ENCODE results near the gene RXRA. TPM values are rescaled to one million over a fixed set of nuclear protein-coding genes. Genes with fewer than 3 reads are reported as not detected.

The RXRA gene
- polyA plus RNA-seq, 3 donors, result 15.8 to 91.0 (median 23.2) TPM

DNA sequence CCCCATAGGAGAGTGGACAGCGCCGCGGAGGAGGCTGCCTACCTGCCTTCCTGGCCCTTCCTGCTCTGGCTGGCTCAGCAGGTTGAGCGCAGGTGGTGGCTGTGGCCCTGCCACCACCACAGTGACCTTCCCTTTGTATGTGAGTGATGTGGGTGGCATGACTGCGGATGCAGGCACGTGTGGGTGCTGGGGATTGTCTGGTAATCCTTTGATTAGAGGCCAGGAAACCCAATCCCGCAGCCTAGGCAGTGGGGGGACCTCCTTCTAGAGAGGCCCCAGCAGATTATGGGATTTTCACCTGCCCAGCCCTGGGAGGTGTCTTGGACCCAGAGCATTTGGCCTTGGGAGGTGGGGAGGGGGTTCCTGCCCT lies 16.5 kb downstream of the RXRA start:
- Histone ChIP-seq H3K36me3 (replicated peaks in 1 of 2; ENCODE audit: control insufficient read depth in 1 of 2, insufficient read depth in 2 of 2, low read length in 2 of 2) (peaks cover 0 to 4% of the 10 kb centered on the region in 2 donors), H3K4me1 (ENCODE audit: control insufficient read depth in 1 of 2, insufficient read depth in 2 of 2, low read length in 2 of 2) (peaks cover 100% of the 10 kb centered on the region in 2 donors), H3K27me3 (ENCODE audit: control insufficient read depth in 2 of 2, insufficient read depth in 2 of 2, low read length in 2 of 2) (no peaks in the 10 kb centered on the region), H3K9me3 (replicated peaks in 1 of 2; ENCODE audit: control insufficient read depth in 1 of 2, insufficient read depth in 1 of 2, low read length in 2 of 2) (no peaks in the 10 kb centered on the region), H3K9ac (ENCODE audit: insufficient read depth, low read length, poor library complexity, severe bottlenecking) (peak overlapping the region; percentile 66), H4K20me1 (ENCODE audit: insufficient read depth, low read length) (peaks cover 93% of the 10 kb centered on the region), H3K27ac (ENCODE audit: low read depth in 1 of 2, low read length in 2 of 2) (peak overlapping the region; percentile 93 to 97), H3K4me2 (replicated peaks; ENCODE audit: extremely low read depth, low read length, poor library complexity, severe bottlenecking) (peak overlapping the region; percentile 81), H3K79me2 (ENCODE audit: insufficient read depth, low read length) (peaks cover 97% of the 10 kb centered on the region), H3K4me3 (replicated peaks in 1 of 3; ENCODE audit: low read depth in 2 of 3, low read length in 3 of 3) (peak overlapping the region in 1 of 3 experiments; percentile 69), H2AFZ (ENCODE audit: insufficient read depth, low read depth, low read length, poor library complexity, severe bottlenecking) (no peak overlapping the region)
- peaks cover 0 to 4% (median 2%) of the 10 kb centered on the region in 3 donors for H3K27me3 Mint-ChIP-seq (ENCODE audit: low read depth in 3 of 3)
- no peak for DNase-seq
- WGBS (ENCODE audit: insufficient coverage), result 59% methylated on average over 5 of the region's 7 CpGs
- peak overlapping the region; percentile 69 to 88 for H3K4me3 Mint-ChIP-seq
- H3K4me1 Mint-ChIP-seq, result peaks cover 11% of the 10 kb centered on the region
- H3K9me3 Mint-ChIP-seq, result no peaks in the 10 kb centered on the region
- peak overlapping the region in 3 of 7 donors; percentile 97 to 98 (median 97) for H3K27ac Mint-ChIP-seq
- H3K36me3 Mint-ChIP-seq, result peaks cover 2 to 16% of the 10 kb centered on the region in 2 donors
- intact Hi-C loops (cut with micrococcal nuclease), result loop anchor here (5.0 kb wide), 2 partner anchors 35 to 65 kb away; no protein-coding TSS in a partner anchor
- TF ChIP-seq, protein P1, sequence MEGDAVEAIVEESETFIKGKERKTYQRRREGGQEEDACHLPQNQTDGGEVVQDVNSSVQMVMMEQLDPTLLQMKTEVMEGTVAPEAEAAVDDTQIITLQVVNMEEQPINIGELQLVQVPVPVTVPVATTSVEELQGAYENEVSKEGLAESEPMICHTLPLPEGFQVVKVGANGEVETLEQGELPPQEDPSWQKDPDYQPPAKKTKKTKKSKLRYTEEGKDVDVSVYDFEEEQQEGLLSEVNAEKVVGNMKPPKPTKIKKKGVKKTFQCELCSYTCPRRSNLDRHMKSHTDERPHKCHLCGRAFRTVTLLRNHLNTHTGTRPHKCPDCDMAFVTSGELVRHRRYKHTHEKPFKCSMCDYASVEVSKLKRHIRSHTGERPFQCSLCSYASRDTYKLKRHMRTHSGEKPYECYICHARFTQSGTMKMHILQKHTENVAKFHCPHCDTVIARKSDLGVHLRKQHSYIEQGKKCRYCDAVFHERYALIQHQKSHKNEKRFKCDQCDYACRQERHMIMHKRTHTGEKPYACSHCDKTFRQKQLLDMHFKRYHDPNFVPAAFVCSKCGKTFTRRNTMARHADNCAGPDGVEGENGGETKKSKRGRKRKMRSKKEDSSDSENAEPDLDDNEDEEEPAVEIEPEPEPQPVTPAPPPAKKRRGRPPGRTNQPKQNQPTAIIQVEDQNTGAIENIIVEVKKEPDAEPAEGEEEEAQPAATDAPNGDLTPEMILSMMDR (IDR thresholded peaks at IDR 0.05), result no peak

DNA sequence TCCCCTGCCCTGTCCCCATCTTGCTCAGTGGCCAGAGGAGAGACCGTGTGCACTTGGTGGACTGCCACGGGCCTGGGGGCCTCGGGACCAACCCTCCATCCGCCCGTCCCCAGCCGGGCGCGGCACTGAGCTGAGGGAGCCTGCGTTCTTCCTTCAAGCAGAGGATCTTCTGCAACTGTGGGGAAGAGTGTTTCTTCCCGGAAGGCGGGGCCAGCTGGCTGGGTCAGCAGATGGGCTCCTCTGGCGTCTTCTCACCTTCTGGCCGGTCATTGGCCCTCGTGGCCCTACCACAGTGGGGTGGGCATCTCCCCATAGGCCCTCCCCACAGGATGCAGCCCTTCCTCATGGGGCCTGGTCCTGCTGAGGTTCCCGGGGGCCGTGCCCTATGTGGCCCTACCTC lies 17.4 kb downstream of the RXRA start:
- DNase-seq, result peak in 2 of 3 donors; percentile 44 to 58
- H3K27ac Mint-ChIP-seq, result peak overlapping the region in 3 of 7 donors; percentile 97 to 98 (median 97)
- peak overlapping the region in 2 of 3 experiments; percentile 25 to 69 for H3K4me3 ChIP-seq (replicated peaks in 1 of 3; ENCODE audit: low read depth in 2 of 3, low read length in 3 of 3)
- H3K36me3 ChIP-seq (replicated peaks in 1 of 2; ENCODE audit: control insufficient read depth in 1 of 2, insufficient read depth in 2 of 2, low read length in 2 of 2), result peaks cover 5 to 6% of the 10 kb centered on the region in 2 donors
- no peaks in the 10 kb centered on the region for H3K9me3 ChIP-seq (replicated peaks in 1 of 2; ENCODE audit: control insufficient read depth in 1 of 2, insufficient read depth in 1 of 2, low read length in 2 of 2)
- intact Hi-C loops (cut with micrococcal nuclease), result loop anchor here (5.0 kb wide), 2 partner anchors 34 to 64 kb away; no protein-coding TSS in a partner anchor
- H3K4me1 ChIP-seq (ENCODE audit: control insufficient read depth in 1 of 2, insufficient read depth in 2 of 2, low read length in 2 of 2), result peaks cover 92 to 100% of the 10 kb centered on the region in 2 donors
- peak overlapping the region; percentile 93 to 97 for H3K27ac ChIP-seq (ENCODE audit: low read depth in 1 of 2, low read length in 2 of 2)
- TF ChIP-seq, protein P1 (IDR thresholded peaks at IDR 0.05), result no peak
- H3K4me2 ChIP-seq (replicated peaks; ENCODE audit: extremely low read depth, low read length, poor library complexity, severe bottlenecking), result peak overlapping the region; percentile 81
- peaks cover 97% of the 10 kb centered on the region for H3K79me2 ChIP-seq (ENCODE audit: insufficient read depth, low read length)
- peaks cover 93% of the 10 kb centered on the region for H4K20me1 ChIP-seq (ENCODE audit: insufficient read depth, low read length)
- H3K9ac ChIP-seq (ENCODE audit: insufficient read depth, low read length, poor library complexity, severe bottlenecking), result peak overlapping the region; percentile 66
- H3K27me3 Mint-ChIP-seq (ENCODE audit: low read depth in 3 of 3), result peaks cover 0 to 4% (median 2%) of the 10 kb centered on the region in 3 donors
- WGBS (ENCODE audit: insufficient coverage), result 3% methylated on average over 15 of the region's 16 CpGs
- peaks cover 4 to 24% of the 10 kb centered on the region in 2 donors for H3K36me3 Mint-ChIP-seq
- no peak overlapping the region for H2AFZ ChIP-seq (ENCODE audit: insufficient read depth, low read depth, low read length, poor library complexity, severe bottlenecking)
- no peaks in the 10 kb centered on the region for H3K27me3 ChIP-seq (ENCODE audit: control insufficient read depth in 2 of 2, insufficient read depth in 2 of 2, low read length in 2 of 2)
- H3K9me3 Mint-ChIP-seq, result no peaks in the 10 kb centered on the region
- peak overlapping the region; percentile 69 to 88 for H3K4me3 Mint-ChIP-seq
- H3K4me1 Mint-ChIP-seq, result peaks cover 4% of the 10 kb centered on the region
